HEK293T (cell line): ENCODE data around the gene AGAP5.
"Not testable (repeated sequence)": the region's sequence is repeated elsewhere in the genome, so short reads cannot be mapped to it uniquely, and the experiment has no call there.

Experiments
- CTCF ChIA-PET: fragments of 350-600 bp; formaldehyde crosslinking; extraction: SDS; loops from one replicate; lab custom pipeline; 2021; ENCODE audit warnings: antibody characterized with exemption, inconsistent platforms; lab: Yijun Ruan, JAX
- POLR2A ChIA-PET: fragments of 350-600 bp; formaldehyde crosslinking; extraction: SDS; loops from one replicate; lab custom pipeline; 2020; ENCODE audit warnings: antibody characterized with exemption, inconsistent platforms; lab: Yijun Ruan, JAX
- DNase-seq: peaks from one replicate; pipeline ENCODE4 v3.0.0; 2012; ENCODE audit warnings: mixed read lengths; ENCODE audit errors: extremely low spot score
- ARNT ChIP-seq: fragments of 450-650 bp; IDR thresholded peaks from 2 replicates; pipeline ENCODE4 v1.6.1; 2017; ENCODE audit warnings: mild to moderate bottlenecking
- BHLHE40 ChIP-seq: fragments of 450-650 bp; IDR thresholded peaks from 2 replicates; pipeline ENCODE4 v1.6.1; 2016; ENCODE audit warnings: mild to moderate bottlenecking, moderate library complexity, borderline replicate concordance
- FOXK2 ChIP-seq: fragments of 450-650 bp; IDR thresholded peaks from 2 replicates; pipeline ENCODE4 v1.6.1; 2016; ENCODE audit warnings: mild to moderate bottlenecking
- FOXM1 ChIP-seq: fragments of 450-650 bp; IDR thresholded peaks from 2 replicates; pipeline ENCODE4 v1.6.1; 2017; ENCODE audit warnings: mild to moderate bottlenecking, borderline replicate concordance
- HDGF ChIP-seq: fragments of 450-650 bp; IDR thresholded peaks from 2 replicates; pipeline ENCODE4 v1.6.1; 2017; ENCODE audit warnings: antibody characterized with exemption, borderline replicate concordance
- L3MBTL2 ChIP-seq: fragments of 450-650 bp; conservative IDR thresholded peaks from 2 replicates; pipeline ENCODE4 v1.6.1; 2016; ENCODE audit warnings: mild to moderate bottlenecking
- SP1 ChIP-seq: fragments of 450-650 bp; IDR thresholded peaks from 2 replicates; pipeline ENCODE4 v1.6.1; 2017
- TARDBP ChIP-seq: fragments of 450-650 bp; IDR thresholded peaks from 2 replicates; pipeline ENCODE4 v1.6.1; 2016
- ZNF384 ChIP-seq: fragments of 450-650 bp; IDR thresholded peaks from 2 replicates; pipeline ENCODE4 v1.6.1; 2016
- TF ChIP-seq, protein P1 (sequence below): fragments of 450-650 bp; IDR thresholded peaks from 2 replicates; pipeline ENCODE4 v1.6.1; 2016

Gene AGAP5

DNA sequence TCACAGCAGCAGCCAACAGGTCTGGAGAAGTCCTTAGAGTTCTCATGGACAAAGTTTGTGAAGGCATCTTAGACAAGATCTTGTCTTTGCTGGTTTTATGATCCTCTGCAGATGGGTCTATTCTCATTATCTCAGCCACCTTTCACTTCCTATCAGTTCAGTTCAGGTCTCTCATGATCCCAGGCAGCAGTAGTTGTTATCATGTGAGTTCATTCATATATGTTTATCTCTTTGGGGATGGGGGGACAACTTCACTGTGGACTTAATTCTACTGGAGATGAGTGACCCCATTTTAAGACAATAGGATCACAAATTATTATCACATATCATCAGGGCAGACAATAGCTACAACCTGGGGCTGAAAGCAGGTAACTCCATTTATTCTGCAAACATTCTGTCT is 6.0 kb upstream of the AGAP5 start:
- CTCF ChIA-PET, DNase-seq, POLR2A ChIA-PET: not testable (repeated sequence)

DNA sequence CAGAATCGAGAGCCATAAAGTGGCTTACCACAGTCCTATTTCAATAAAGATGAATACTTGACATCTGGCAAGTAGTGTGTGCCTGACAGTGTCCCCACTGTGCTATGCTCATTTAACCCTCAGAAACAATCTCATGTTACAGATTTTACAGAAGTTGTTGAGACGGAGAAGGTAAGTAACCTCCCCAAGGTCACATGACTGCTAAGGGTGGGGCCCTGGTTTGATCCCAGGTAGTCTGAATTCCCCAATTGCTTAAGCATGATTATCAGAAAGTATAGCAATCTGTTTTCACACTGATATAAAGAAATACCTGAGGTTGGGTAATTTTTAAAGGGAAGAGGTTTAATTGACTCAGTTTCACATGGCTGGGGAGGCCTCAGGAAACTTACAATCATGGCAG is 910 bp upstream of the AGAP5 start:
- POLR2A ChIA-PET, DNase-seq: not testable (repeated sequence)
- CTCF ChIA-PET, result interaction anchor here (0.7 kb wide), 1 partner anchor 327 kb away, joined by 3 read pairs; no protein-coding TSS in a partner anchor

DNA sequence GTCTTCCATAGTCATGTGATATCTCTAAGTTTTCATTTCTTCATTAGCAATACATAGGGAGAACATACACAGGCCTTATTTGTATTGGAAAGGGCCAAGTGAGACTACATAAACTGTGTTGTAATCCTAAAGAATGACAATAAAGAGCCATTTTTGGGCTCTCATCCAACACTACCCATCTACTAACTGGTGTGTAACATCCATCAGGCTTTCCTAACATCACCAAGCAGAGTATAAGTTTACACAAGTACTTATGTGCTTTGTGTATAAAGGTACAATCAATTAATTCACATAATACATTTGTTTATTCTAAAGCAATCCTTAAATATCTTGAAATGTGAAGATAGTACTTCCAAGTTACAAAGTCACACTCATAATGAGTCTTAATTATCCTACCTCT is 2.6 kb downstream of the AGAP5 start:
- POLR2A ChIA-PET, DNase-seq, CTCF ChIA-PET: not testable (repeated sequence)

DNA sequence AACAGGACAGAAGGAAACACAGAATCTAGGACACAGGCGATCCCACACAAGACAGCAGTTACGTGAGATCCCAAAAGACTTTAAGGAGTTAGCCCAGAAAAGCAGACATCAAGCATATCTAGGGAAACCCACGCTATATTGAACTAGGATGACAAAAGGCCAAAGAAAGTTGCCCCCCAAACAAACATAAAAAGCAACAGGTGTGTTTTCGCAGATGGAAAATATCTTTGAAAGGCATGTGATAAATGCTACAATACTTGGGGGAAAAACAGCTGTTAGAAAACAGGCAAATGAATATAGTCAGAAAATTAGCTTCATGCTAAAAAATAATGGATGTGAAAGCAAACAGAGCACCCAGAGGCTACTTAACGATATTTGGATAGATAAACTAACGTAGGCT is 7.2 kb downstream of the AGAP5 start:
- CTCF ChIA-PET, DNase-seq, POLR2A ChIA-PET: not testable (repeated sequence)

DNA sequence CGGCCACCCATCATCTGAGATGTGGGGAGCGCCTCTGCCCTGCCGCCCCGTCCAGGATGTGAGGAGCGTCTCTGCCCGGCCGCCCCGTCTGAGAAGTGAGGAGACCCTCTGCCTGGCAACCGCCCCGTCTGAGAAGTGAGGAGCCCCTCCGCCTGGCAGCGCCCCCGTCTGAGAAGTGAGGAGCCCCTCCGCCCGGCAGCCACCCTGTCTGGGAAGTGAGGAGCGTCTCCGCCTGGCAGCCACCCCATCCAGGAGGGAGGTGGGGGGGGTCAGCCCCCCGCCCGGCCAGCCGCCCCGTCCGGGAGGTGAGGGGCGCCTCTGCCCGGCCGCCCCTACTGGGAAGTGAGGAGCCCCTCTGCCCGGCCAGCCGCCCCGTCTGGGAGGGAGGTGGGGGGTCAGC is 8.3 kb downstream of the AGAP5 start:
- DNase-seq, CTCF ChIA-PET, POLR2A ChIA-PET: not testable (repeated sequence)

DNA sequence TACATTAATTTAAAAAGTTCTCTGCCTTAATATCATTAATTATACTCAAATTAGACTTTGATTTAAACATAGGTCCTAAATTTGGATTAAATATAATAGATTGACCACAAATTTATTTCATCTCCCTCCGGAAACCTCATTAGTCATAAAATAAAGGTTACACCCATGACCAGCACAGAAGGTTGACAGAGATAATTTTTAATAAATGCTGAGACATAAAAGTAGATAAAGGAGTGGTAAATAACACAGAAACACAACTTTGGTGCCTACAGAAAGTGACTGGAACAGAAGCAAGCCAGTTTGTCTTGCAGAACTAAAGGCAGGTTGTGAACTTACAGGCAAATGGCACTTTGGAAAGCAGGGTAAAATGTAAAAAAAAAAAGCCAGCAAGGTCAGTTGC is 10.3 kb downstream of the AGAP5 start:
- DNase-seq, CTCF ChIA-PET, POLR2A ChIA-PET: not testable (repeated sequence)

DNA sequence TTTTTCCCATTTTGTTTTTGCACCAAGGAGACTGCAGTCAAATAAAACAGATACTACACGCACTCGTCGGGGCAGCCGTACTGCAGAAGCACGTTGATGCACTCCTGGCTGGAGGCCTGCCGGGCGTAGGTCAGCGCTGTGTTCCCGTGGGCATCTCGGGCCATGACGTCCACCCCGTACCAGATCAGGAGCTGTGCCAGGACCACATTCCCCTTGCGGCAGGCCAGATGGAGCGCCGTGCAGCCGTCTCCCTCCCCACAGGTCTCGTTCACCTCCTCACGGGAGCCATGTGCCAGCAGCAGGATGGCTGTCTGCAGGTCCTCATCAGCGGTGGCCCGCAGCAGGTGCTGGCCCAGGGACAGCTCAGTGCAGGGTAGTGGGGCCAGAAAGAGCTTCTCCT is 23.4 kb downstream of the AGAP5 start:
- POLR2A ChIA-PET, CTCF ChIA-PET, DNase-seq: not testable (repeated sequence)

DNA sequence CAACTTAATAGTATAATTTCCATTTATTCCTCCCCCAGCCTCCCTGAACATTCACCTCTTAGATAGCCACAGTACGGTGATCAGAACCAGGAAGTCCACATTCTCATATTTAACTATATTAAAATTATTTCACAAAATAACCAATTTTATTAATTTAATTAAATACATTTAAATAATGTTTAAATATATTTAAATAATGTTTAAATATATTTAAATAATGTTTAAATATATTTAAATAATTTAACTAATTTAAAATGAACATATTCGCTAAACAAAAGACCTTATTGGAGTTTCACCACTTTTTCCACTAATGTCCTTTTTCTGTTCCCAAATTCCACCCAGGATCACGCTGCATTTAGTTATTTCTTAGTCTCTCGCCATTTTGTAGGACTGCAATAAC is 29.5 kb downstream of the AGAP5 start:
- CTCF ChIA-PET, result not testable (repeated sequence)

DNA sequence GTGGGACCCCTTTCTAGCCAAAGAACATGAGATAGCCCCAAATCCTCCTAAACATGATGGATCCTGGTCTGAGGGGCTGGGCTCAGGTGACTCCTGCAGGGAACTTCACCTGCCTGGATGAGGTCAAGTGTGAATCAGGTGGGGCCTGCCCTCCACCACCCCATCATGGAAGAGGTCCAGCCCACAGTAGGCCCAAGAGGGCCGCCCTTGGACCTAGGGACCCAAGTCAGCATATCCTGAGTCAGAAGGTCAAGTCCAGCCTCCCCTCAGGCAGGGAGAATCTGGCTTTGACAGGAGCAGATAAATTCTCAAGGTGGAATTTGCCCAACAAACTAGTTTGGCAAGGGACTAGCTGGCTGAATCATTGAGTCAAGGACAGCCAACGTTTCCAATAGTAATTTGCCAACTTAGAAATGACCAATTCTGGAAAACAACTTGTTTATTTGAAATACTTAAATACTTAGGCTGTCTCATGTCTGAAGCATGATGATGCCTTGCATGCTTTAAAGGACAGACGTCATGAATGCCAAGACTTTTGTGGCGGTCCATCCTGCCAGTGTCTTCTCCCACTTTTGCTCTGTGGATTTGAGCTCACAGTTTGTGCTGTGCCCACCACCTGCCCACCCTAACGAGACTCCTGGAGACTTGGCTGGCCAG is 31.6 kb downstream of the AGAP5 start:
- POLR2A ChIA-PET, CTCF ChIA-PET, DNase-seq: not testable (repeated sequence)

More for the DNA sequence above, 29.5 kb downstream of the AGAP5 start:
- DNase-seq, POLR2A ChIA-PET: not testable (repeated sequence)

DNA sequence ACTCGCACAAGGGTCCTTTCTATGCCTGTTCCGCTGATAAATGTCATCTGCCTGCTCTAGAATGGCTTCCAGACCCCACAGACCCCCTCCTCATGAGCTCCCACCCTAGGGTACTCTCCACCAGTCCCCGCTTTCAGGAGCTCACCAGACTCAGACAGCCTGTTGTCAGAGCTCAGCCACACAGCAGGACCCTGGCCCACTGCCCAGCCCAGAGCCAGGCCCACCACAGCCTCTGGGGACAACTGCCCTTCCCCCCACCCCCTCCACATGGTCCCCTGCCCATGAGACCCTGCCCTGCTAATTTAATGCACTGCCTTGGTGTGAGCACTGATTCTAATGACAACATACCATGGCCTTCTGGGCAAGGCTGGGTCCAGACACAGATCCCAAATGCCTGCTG is 32.3 kb downstream of the AGAP5 start:
- DNase-seq, POLR2A ChIA-PET, CTCF ChIA-PET: not testable (repeated sequence)

DNA sequence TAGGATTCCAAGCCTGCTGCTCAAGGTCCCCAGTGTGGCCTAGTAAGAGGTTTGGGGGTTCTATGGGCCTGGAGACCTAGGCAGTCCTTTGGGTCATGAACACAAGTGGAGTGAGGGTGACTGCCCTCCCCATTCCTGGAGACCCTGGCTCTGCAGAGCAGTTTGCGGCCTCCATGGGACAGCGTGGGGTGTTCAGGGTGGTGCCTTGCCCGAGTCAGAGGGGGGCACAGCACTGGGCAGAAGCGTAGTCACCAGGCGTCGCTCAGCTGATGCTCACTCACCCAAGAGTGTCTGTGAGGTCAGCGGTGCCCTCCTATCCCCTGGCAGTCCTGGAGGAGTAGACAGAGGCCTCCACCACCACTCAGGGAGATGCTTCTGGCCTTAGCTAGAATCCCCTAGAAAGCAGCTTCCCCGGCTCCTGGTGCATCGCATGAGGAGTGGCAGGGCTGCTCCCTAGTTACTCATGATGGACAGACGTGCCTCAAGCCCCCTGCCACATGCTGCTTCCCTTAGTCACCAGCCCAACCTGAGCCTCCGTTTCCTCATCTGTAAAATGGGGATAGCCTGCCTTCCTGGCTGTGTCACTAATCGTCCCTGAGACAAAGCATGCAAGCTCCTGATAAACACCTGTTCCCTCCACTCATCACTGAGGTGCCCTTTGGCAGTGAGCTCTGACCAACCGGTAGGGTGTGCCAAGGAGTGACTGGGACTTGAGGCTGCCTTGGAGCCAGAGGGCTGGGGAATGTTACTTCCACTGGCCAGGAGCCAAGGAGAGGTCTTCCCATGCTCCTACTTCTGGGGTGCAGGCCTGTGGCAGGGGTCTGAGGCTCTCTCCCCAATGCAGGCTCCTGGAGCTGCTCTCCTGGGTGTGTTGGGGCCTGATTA is 33.5 kb downstream of the AGAP5 start:
- CTCF ChIA-PET, POLR2A ChIA-PET, DNase-seq: not testable (repeated sequence)

DNA sequence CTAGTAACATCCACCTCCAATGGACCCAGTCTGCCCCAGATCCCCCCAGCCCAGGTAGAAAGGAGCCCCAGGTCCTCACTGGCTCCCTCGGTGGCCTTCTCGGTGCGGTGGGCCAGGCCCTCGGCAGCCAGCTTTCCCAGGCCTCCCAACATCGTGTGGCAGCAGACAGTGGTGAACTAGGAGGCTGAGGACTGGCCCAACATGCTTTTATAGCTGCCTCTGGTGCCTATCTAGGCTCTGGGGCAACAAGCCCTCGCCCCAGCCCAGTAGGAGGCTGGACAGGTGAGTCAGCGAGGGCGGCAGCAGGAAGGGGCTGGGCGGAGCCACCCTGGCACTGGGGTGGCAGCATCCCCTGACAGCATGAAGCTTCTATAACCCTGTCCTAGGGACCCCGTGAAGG is 34.3 kb downstream of the AGAP5 start:
- POLR2A ChIA-PET, CTCF ChIA-PET, DNase-seq: not testable (repeated sequence)

DNA sequence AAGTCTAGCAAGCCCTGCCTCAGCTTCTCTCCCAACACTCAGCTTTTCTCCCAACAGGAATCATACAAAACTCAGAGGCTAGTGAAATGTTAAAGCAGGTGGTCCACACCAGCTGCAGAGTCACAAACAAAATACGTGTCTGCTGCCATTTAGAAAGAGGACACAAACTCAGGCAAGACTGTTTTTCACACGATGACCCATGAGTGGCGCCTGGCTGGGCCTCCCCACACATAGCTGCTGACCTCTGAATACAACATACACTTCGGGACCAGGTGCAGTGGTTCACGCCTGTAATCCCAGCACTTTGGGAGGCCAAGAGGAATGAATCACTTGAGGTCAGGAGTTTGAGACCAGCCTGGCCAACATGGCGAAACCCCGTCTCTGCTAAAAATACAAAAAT is 35.2 kb downstream of the AGAP5 start:
- POLR2A ChIA-PET, CTCF ChIA-PET, DNase-seq: not testable (repeated sequence)

DNA sequence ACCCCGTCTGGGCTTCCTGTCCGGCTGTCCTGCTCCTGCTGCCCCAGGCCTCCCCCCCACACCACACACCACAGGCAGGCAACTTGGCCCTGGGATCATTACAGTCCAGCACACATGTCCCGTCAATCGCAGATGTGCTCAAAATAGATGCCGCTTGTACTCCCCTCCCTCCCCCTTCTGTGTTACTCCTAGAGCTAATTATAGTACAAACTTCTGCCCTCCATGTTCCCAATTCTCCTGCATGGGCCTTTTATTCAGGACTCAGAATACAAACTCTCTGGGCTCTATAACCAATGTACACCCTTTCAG is 42.0 kb downstream of the AGAP5 start, which contains the start of gene SYNPO2L:
SYNPO2L (minus strand) TSS at position 40 of the 309 bp plus-strand sequence. CDS start 107 bp downstream, outside the sequence.
- TF ChIP-seq L3MBTL2 (no peak), ZNF384 (no peak), BHLHE40 (no peak), SP1 (no peak), HDGF (no peak), FOXK2 (no peak), ARNT (no peak), TARDBP (no peak), FOXM1 (no peak)
- TF ChIP-seq, protein P1, sequence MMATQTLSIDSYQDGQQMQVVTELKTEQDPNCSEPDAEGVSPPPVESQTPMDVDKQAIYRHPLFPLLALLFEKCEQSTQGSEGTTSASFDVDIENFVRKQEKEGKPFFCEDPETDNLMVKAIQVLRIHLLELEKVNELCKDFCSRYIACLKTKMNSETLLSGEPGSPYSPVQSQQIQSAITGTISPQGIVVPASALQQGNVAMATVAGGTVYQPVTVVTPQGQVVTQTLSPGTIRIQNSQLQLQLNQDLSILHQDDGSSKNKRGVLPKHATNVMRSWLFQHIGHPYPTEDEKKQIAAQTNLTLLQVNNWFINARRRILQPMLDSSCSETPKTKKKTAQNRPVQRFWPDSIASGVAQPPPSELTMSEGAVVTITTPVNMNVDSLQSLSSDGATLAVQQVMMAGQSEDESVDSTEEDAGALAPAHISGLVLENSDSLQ, result no peak
- CTCF ChIA-PET, result interaction anchor here (0.6 kb wide), 1 partner anchor 514 kb away, joined by 3 read pairs; no protein-coding TSS in a partner anchor
- POLR2A ChIA-PET, result no interaction called here
- no peak for DNase-seq
